Brain microvascular endothelial cell (primary cell): ENCODE results near the gene URB1.
A peak's percentile ranks its signal among the peaks of the same experiment; 100 is the strongest.

Experiments
- DNase-seq: peaks from one replicate; pipeline ENCODE4 v3.0.0-alpha.2; 2020
- H3K27ac ChIP-seq: fragments of 250-450 bp; sonication (Bioruptor Pico); 2 replicates; pipeline ENCODE4 v1.5.1; 2020; ENCODE audit warnings: mild to moderate bottlenecking, moderate library complexity
- H3K27me3 ChIP-seq: fragments of 250-450 bp; sonication (Bioruptor Pico); replicated peaks from 2 replicates; pipeline ENCODE4 v1.5.1; 2020; ENCODE audit warnings: mild to moderate bottlenecking
- H3K36me3 ChIP-seq: fragments of 250-450 bp; sonication (Bioruptor Pico); replicated peaks from 2 replicates; pipeline ENCODE4 v1.5.1; 2020; ENCODE audit warnings: mild to moderate bottlenecking
- H3K4me3 ChIP-seq: 2 replicates; pipeline ENCODE4 v1.5.1; 2011; ENCODE audit warnings: low read depth, mild to moderate bottlenecking, control low read depth, low read length, moderate library complexity
- in situ Hi-C: cut with HindIII; loops from 2 replicates; pipeline ENCODE4 v1.10.0; 2017; ENCODE audit warnings: low sequenced_read_pairs, low pct_ligation_motif_present
- TF ChIP-seq, protein P1 (sequence below): IDR thresholded peaks from 2 replicates; pipeline ENCODE4 v1.5.1; 2011; ENCODE audit warnings: low read depth, mild to moderate bottlenecking, moderate library complexity, low read length, control low read depth, inconsistent platforms; ENCODE audit errors: missing control alignments

The URB1 gene

DNA sequence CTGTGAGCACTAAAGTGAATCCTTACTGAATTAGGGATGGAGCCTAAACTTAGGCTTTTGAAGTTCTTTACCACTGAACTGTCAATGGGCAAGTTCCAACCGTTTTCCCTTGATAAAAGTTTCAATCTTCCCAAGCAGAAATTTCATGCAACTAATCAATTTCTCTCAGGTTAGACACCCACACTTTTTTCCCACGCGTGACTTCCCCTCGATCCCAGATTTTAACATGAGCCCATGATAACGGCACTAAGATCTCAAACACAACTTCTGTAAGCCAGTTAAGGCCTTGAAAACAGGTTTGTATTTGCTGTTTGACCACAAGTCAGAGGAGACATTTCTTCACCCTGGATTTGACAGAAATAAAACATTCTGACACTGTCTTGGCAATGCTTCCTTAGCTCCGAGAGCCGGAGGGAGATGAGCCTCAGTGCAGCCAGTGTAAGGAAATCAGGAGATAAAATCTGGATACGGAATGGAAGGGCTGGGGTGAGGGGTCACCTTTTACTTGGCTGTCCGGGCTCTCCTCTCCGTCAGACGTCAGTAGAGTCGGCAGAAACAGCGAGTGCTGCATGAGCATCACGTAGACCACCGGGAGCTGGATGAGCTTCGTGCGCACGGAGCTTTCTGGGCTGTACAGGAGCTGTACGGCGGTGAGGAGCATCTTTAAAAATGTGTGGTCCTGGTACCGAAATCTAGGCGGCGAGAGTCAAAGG is 54.4 kb downstream of the URB1 start:
- no peak for DNase-seq
- Histone ChIP-seq H3K27ac (no peak overlapping the region), H3K36me3 (peaks cover 53% of the 10 kb centered on the region), H3K27me3 (no peaks in the 10 kb centered on the region), H3K4me3 (no peak overlapping the region)
- TF ChIP-seq, protein P1, sequence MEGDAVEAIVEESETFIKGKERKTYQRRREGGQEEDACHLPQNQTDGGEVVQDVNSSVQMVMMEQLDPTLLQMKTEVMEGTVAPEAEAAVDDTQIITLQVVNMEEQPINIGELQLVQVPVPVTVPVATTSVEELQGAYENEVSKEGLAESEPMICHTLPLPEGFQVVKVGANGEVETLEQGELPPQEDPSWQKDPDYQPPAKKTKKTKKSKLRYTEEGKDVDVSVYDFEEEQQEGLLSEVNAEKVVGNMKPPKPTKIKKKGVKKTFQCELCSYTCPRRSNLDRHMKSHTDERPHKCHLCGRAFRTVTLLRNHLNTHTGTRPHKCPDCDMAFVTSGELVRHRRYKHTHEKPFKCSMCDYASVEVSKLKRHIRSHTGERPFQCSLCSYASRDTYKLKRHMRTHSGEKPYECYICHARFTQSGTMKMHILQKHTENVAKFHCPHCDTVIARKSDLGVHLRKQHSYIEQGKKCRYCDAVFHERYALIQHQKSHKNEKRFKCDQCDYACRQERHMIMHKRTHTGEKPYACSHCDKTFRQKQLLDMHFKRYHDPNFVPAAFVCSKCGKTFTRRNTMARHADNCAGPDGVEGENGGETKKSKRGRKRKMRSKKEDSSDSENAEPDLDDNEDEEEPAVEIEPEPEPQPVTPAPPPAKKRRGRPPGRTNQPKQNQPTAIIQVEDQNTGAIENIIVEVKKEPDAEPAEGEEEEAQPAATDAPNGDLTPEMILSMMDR = no peak
- in situ Hi-C loops = no loop called here

DNA sequence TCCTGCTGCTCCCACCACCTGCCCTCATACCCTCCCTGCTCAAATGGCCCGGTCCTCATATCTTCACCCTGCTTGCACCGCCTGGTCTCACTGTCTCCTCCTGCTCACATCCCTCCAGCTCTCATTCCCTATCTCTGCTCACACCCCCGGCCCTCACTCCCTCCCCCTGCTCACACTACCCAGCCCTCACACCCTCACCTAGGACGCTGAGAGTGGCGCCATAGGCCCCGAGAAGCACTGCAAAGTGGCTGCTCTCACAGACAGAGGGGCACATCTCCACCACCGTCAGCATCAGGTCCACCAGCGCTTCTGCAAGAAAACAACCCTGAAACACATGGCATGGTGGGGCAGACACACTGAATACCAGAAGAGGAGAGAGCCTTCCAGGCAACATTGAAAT is 55.6 kb downstream of the URB1 start:
- Histone ChIP-seq H3K4me3 (no peak overlapping the region), H3K27me3 (no peaks in the 10 kb centered on the region), H3K27ac (peak overlapping the region; percentile 51), H3K36me3 (peaks cover 56% of the 10 kb centered on the region)
- in situ Hi-C loops = no loop called here
- TF ChIP-seq, protein P1 = no peak
- no peak for DNase-seq

DNA sequence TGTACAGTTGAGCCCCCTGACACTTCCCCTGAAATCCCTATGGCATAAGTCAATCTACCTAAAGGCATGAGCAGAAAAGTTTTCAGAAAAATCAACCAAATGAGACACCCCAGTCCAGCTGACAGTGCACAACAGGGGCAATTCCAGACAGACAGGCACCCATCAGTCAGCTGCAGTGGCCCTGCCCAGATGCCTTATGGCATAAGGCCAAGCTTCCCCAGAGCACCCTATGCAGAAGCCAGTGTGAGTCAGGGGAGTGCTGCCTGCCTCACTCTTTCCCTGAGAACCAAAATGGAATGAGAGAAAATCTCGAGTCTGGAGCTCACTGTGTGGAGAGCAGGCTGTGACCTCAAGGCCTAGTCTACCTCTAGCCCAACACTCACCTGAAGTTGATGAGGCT is 56.1 kb downstream of the URB1 start:
- Histone ChIP-seq H3K36me3 (peaks cover 57% of the 10 kb centered on the region), H3K4me3 (no peak overlapping the region), H3K27me3 (no peaks in the 10 kb centered on the region), H3K27ac (peak overlapping the region; percentile 51)
- TF ChIP-seq, protein P1 = no peak
- peak; percentile 79 for DNase-seq
- in situ Hi-C loops = no loop called here

DNA sequence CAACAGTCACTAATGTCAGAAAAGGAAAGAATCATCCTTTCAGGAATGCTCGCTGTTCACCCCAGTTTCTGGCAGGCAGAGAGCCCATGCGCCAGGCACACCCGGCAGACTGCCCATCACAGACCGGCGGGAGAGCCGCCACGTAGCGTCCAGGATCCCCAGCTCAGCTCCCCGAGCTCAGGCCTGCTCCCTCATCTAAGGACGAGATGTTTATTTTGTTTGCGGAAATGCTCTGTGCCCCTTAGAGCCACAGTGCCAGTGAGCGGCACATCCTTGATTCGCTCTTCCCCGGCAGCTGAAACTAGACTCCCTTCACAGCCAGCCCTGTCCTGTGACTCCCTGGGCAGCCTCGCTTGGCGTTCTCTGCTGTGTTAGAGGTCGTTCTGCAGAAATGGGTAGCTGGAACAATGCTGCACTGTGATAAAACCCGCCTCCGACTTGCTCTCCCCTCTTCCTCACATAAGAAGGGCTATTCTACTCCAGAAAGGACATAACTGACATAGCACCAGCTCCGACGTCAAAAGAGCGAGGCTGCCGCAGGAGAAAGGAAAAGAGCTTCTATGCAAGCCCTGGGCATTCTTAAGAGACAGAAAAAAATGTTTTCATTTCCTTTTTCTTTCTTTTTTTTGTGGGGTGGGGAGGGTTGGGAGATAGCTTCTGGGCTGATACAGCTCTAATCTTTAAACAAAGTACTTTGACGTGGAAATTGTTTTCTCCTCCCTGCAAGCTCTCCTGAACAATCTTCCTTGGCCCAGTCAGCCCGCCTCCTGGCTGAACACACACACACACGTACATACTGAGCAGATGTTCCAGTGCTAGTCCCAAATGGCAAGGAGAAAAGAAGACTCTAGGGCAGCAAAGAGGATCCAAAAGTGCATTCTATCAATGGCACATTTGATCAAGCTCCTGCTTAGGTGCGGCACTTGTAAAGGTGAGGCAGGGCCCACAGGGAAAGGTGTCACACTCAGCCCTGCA is 56.9 kb downstream of the URB1 start:
- H3K27me3 ChIP-seq = no peaks in the 10 kb centered on the region
- DNase-seq = peak; percentile 27
- in situ Hi-C loops = no loop called here
- peak overlapping the region; percentile 51 for H3K27ac ChIP-seq
- peaks cover 55% of the 10 kb centered on the region for H3K36me3 ChIP-seq
- TF ChIP-seq, protein P1 = peak; percentile 0
- no peak overlapping the region for H3K4me3 ChIP-seq

DNA sequence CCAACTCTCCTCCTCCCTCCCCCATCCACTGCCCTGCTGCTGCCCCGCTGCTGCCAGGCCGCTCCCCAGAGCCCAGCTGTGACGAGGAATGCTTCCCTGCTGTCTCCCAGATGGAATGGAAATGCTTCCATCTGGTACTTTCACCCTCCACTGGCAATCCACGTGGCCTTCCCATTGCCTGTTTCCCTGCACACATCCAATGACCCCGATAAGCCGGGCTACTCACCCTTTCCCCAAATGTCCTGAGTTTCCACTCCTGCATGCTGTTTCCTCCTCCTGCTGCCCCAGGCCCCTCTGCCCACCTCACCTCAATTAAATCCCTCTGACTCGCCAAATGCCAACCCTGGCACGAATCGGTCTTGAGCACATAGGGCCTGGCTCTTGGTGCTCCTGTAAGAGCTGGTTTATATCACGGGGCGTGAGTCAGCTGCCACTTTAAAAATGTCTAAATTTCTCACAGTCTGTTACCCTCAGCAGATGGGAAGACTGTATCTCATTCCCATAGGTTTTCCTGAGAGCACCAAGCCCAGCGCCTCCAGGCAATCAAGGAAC is 57.8 kb downstream of the URB1 start:
- no peak for DNase-seq
- in situ Hi-C loops = no loop called here
- peaks cover 55% of the 10 kb centered on the region for H3K36me3 ChIP-seq
- H3K27me3 ChIP-seq = no peaks in the 10 kb centered on the region
- H3K4me3 ChIP-seq = no peak overlapping the region
- H3K27ac ChIP-seq = peak overlapping the region; percentile 51
- TF ChIP-seq, protein P1 = no peak
